GM19438 (cell line): Measurements from ENCODE around the gene WDR7.
A peak's percentile ranks its signal among the peaks of the same experiment; 100 is the strongest.

ENCODE experiments used
- ATAC-seq: cut with Tn5 transposase; IDR thresholded peaks from one replicate; pipeline ENCODE4 v1.9.1; 2021; ENCODE audit warnings: low read depth; ENCODE audit not compliant: unreplicated experiment

WDR7 gene

GRCh38 chr18:56789889-56790180, 138.7 kb downstream of the WDR7 start:
- no peak for ATAC-seq

GRCh38 chr18:56795381-56795780, 144.2 kb downstream of the WDR7 start:
- ATAC-seq: no peak

- ATAC-seq: no peak
Measured at GRCh38 chr18:56799756-56800155, 148.6 kb downstream of the WDR7 start.

GRCh38 chr18:56803051-56803450, 151.9 kb downstream of the WDR7 start:
- no peak for ATAC-seq

GRCh38 chr18:56804395-56804794, 153.2 kb downstream of the WDR7 start:
- ATAC-seq: no peak

GRCh38 chr18:56807901-56808300, 156.7 kb downstream of the WDR7 start:
- no peak for ATAC-seq

- no peak for ATAC-seq
Measured at GRCh38 chr18:56812674-56813073, 161.5 kb downstream of the WDR7 start.

- ATAC-seq: no peak
Measured at GRCh38 chr18:56815926-56816325, 164.8 kb downstream of the WDR7 start.

- ATAC-seq: no peak
Measured at GRCh38 chr18:56823986-56824565, 172.9 kb downstream of the WDR7 start.

- ATAC-seq: no peak
Measured at GRCh38 chr18:56825321-56825720, 174.2 kb downstream of the WDR7 start.

GRCh38 chr18:56825878-56826277, 174.7 kb downstream of the WDR7 start:
- no peak for ATAC-seq

- ATAC-seq: no peak
Measured at GRCh38 chr18:56831988-56832387, 180.8 kb downstream of the WDR7 start.

GRCh38 chr18:56835331-56835730, 184.2 kb downstream of the WDR7 start:
- ATAC-seq: no peak

- no peak for ATAC-seq
Measured at GRCh38 chr18:56836173-56836572, 185.0 kb downstream of the WDR7 start.

GRCh38 chr18:56841836-56842235, 190.7 kb downstream of the WDR7 start:
- no peak for ATAC-seq

GRCh38 chr18:56843241-56843640, 192.1 kb downstream of the WDR7 start:
- ATAC-seq: no peak

GRCh38 chr18:56844556-56844955, 193.4 kb downstream of the WDR7 start:
- no peak for ATAC-seq

- ATAC-seq: peak; percentile 92
Measured at GRCh38 chr18:56851774-56852173, 200.6 kb downstream of the WDR7 start.

GRCh38 chr18:56853961-56854360, 202.8 kb downstream of the WDR7 start:
- no peak for ATAC-seq

- ATAC-seq: no peak
Measured at GRCh38 chr18:56861244-56861643, 210.1 kb downstream of the WDR7 start.

GRCh38 chr18:56869189-56869777, 218.1 kb downstream of the WDR7 start:
- no peak for ATAC-seq

GRCh38 chr18:56870982-56871381, 219.8 kb downstream of the WDR7 start:
- no peak for ATAC-seq

GRCh38 chr18:56872140-56872539, 221.0 kb downstream of the WDR7 start:
- no peak for ATAC-seq
